Transverse colon (tissue), 4 donors: ENCODE data around the gene PYCR2.

Experiments used
- EP300 ChIP-seq: sonication (generic); formaldehyde crosslinking; IDR thresholded peaks from one replicate; pipeline ENCODE4 v1.6.1; 2017; ENCODE audit warnings: antibody characterized with exemption, low read depth
- POLR2A ChIP-seq: fragments of 450-650 bp; IDR thresholded peaks from one replicate; pipeline ENCODE4 v1.6.1; 2016; ENCODE audit warnings: antibody characterized with exemption, mild to moderate bottlenecking, moderate library complexity
- POLR2AphosphoS5 ChIP-seq, 3 donors: sonication (generic); formaldehyde crosslinking; IDR thresholded peaks; one replicate each; pipeline ENCODE4 v1.6.1; 2016; ENCODE audit warnings: antibody characterized with exemption in 3 of 3
- TF ChIP-seq, protein P1 (sequence below), 5 experiments: fragments of 200-600 bp in 3 of 5; fragments of 450-650 bp in 2 of 5; sonication (generic) in 3 of 5; IDR thresholded peaks; 1 replicate in 2 of 5; 2 replicates in 3 of 5; pipeline ENCODE4 v1.5.1; 2016 to 2017; ENCODE audit warnings: antibody characterized with exemption in 5 of 5, inconsistent platforms in 3 of 5, mild to moderate bottlenecking in 2 of 5, moderate library complexity in 1 of 5

DNA sequence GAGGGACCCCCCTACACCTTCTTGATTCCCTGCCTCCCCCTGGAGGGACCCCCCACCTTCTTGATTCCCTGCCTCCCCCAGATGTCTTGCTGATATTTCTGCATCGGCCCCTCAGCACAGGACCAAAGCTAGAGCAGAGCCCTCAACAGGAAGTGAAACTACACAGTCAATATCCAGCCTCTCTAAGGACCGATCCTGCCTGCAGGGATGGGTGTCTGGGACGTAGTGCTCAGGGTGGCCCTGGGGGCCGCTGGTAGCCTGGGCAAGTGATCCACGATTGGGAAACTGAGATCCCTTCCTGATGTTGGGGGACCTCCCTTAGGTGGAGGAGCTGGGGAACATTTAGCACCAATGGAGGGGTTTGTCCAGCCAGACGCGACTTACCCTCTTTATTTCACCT, 20.9 kb upstream of the PYCR2 start:
- TF ChIP-seq, protein P1, sequence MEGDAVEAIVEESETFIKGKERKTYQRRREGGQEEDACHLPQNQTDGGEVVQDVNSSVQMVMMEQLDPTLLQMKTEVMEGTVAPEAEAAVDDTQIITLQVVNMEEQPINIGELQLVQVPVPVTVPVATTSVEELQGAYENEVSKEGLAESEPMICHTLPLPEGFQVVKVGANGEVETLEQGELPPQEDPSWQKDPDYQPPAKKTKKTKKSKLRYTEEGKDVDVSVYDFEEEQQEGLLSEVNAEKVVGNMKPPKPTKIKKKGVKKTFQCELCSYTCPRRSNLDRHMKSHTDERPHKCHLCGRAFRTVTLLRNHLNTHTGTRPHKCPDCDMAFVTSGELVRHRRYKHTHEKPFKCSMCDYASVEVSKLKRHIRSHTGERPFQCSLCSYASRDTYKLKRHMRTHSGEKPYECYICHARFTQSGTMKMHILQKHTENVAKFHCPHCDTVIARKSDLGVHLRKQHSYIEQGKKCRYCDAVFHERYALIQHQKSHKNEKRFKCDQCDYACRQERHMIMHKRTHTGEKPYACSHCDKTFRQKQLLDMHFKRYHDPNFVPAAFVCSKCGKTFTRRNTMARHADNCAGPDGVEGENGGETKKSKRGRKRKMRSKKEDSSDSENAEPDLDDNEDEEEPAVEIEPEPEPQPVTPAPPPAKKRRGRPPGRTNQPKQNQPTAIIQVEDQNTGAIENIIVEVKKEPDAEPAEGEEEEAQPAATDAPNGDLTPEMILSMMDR (IDR thresholded peaks at IDR 0.05) = no peak
- TF ChIP-seq POLR2AphosphoS5 (IDR thresholded peaks at IDR 0.05) (no peak), EP300 (no peak), POLR2A (no peak)
